Bronchus fibroblast of lung (primary cell): ENCODE measurements around the gene CHAT. TPM values are rescaled to one million over a fixed set of nuclear protein-coding genes. Genes with fewer than 3 reads are reported as not detected.

Source experiments
- total RNA-seq: library from RNA; depleted of rRNA; stranded (reverse); fragments of >200 nt; gene quantifications from 2 replicates; pipeline ENCODE4 v1.2.3, GENCODE V29; 2015

The CHAT gene
- not detected in 2 replicates for total RNA-seq

DNA sequence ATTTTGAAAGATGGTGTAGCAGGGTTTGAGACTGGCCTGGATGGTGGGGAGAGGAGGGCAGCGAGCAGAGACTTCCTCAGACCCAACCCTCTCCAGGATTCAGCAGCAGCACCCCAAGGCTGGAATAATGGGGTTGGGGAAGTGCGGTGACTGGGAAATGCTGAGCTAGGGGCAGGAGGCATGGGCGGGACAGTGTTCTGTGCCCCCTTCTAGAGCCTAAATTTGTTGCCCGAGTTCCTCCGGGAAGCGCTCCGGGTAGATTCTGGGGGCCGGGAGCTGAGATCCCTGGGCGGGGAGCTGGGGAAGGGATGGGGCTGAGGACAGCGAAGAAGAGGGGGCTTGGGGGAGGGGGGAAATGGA is at the start of gene CHAT:
Gene CHAT (plus strand): TSS at position 156 of the 360 bp plus-strand sequence. CDS start 153 bp downstream, at position 309.

GRCh38 chr10:49610114-49610457 is 3.8 kb upstream of the CHAT start, which contains the start of gene SLC18A3:
Gene SLC18A3, plus strand, starts transcription at chr10:49610310. Its CDS starts 431 bp downstream, at chr10:49610741.

GRCh38 chr10:49679480-49679893 is 65.7 kb downstream of the CHAT start, which contains the start of gene C10orf53:
Gene C10orf53, plus strand, starts transcription at chr10:49679651. Its CDS starts 47 bp downstream, at chr10:49679698.

Other genes with a start within 250 kb of the CHAT start
- not detected in 2 replicates for gene DRGX, start 217.9 kb upstream of the CHAT start, total RNA-seq
- gene ERCC6, start 74.9 kb upstream of the CHAT start, total RNA-seq, result 3.5 and 7.1 TPM in 2 replicates
- gene SLC18A3, start 3.7 kb upstream of the CHAT start, total RNA-seq, result not detected in 2 replicates
- not detected in 2 replicates for gene C10orf53, start 65.6 kb downstream of the CHAT start, total RNA-seq
- gene OGDHL, start 148.3 kb downstream of the CHAT start, total RNA-seq, result under 0.01 and 0.17 TPM in 2 replicates